ENCODE data around the gene TH. TPM values are rescaled to one million over a fixed set of nuclear protein-coding genes. Genes with fewer than 3 reads are reported as not detected.

Gene TH
- total and polyA plus RNA-seq, 9 of the 15 experiments (the other 6 are each of a cell fraction or from before 2014, with no cell fraction given): not detected

DNA sequence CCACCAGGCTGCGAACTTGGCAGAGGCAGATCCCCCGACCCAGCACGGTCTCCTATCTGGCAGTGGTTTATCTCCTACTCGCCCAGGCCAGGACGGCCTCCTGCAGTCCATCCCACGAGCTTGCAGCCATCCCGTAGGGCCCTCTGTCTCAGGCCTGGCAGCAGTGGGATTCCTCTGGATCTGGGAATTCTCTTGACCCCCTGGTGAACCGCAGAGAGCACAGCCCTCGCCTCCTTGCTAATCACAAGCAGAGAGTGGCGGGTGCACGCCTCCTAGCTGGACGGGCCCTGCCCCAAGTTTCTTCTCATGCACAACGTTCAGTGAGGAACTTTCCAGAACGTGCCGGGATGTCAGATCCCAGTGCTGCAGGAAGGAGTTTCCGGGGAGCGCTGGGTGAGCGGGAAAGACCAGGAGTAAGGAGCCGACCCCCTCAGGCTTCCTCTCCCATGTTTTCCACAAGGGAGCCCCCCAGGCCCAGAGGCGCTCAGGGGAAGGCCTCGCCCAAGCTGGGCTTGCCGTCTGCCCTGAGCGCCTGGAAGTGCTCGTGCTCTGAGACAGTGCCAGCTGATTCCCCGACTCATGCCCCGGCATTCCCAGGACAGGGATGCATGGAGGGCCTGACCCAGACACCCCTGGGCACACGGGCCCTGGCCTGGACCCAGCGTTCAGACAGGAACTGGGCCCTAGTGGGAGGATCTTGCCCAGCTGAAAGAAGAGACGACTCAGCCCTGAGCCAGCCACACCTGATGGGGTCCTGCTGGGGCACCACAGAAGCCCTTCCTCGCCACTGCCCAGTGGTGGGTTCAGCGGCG, 57.0 kb downstream of the TH start:
- DNase-seq (ENCODE audit: extremely low read depth in 1 of 4, low spot score in 3 of 4): no peak
- no peak for ATAC-seq
- in situ Hi-C loops (cut with MboI): no loop called here
- H3K36me3 ChIP-seq (ENCODE audit: control insufficient read depth, insufficient read depth, low read length): no peaks in the 10 kb centered on the region
- no peaks in the 10 kb centered on the region; the same call in 1 of the 2 replicates for H4K20me1 ChIP-seq (replicated peaks; ENCODE audit: control insufficient read depth, insufficient read depth, low read length)
- BruUV-seq (replicated peaks): no TSS peak
- WGBS (ENCODE audit: insufficient coverage, low coverage, missing lambda C conversion rate): 2% methylated on average over 29 of the region's 32 CpGs
- TF ChIP-seq MCM3 (IDR thresholded peaks at IDR 0.05) (no peak), THRAP3 (IDR thresholded peaks at IDR 0.05; ENCODE audit: borderline replicate concordance) (no peak), TCF7L2 (IDR thresholded peaks at IDR 0.05; ENCODE audit: low read depth, low read length) (no peak), ZNF311 (CRISPR knock-in tag; IDR thresholded peaks at IDR 0.05) (no peak), PHF21A (IDR thresholded peaks at IDR 0.05; ENCODE audit: borderline replicate concordance, low read depth) (no peak), EZH2 (IDR thresholded peaks at IDR 0.05; ENCODE audit: borderline replicate concordance, low read depth, low read length) (no peak), SIN3B (IDR thresholded peaks at IDR 0.05; ENCODE audit: low read depth) (no peak), HSF4 (CRISPR knock-in tag; IDR thresholded peaks at IDR 0.05; ENCODE audit: borderline replicate concordance) (no peak), ZNF431 (CRISPR knock-in tag; IDR thresholded peaks at IDR 0.05) (no peak)
- CTCF ChIA-PET (ENCODE audit: low intra/inter-chr PET ratio): no interaction called here
- H3K4me2 ChIP-seq (ENCODE audit: insufficient read depth, low read length): no peak overlapping the region
- POLR2A ChIA-PET: interaction anchor here (0.6 kb wide), 1 partner anchor 721 kb away, joined by 3 read pairs; no protein-coding TSS in a partner anchor
- H3K4me1 ChIP-seq (replicated peaks in 1 of 2; ENCODE audit: control insufficient read depth in 2 of 2, insufficient read depth in 2 of 2, low read length in 2 of 2): peaks cover 0 to 2% of the 10 kb centered on the region in 2 experiments; a peak in 1 of 5 replicates
- H3K4me3 ChIP-seq: no peak overlapping the region
- H3K9ac ChIP-seq (ENCODE audit: insufficient read depth in 1 of 2, low read depth in 2 of 2, low read length in 2 of 2): no peak overlapping the region
- no peaks in the 10 kb centered on the region for H3K9me1 ChIP-seq (ENCODE audit: control insufficient read depth, insufficient read depth, low read length)
- H3K79me2 ChIP-seq (ENCODE audit: control insufficient read depth, insufficient read depth, low read length): no peaks in the 10 kb centered on the region
- H2AFZ ChIP-seq (ENCODE audit: low read depth, low read length): no peak overlapping the region
- H3K9me3 ChIP-seq (replicated peaks; ENCODE audit: control insufficient read depth, insufficient read depth, low read depth, low read length): no peaks in the 10 kb centered on the region
- H3K27me3 ChIP-seq (ENCODE audit: control insufficient read depth in 2 of 2, insufficient read depth in 2 of 2, low read length in 2 of 2): peaks cover 7 to 38% of the 10 kb centered on the region in 2 experiments; a peak in 4 of 5 replicates
- H3K27ac ChIP-seq (ENCODE audit: extremely low read depth, low read depth, low read length): no peak overlapping the region
- intact Hi-C loops (cut with micrococcal nuclease): no loop called here
- FAIRE-seq: no peak

MicroRNA genes within 50 kb of the gene (microRNA counts, 767-probe panel; counts per million panel counts)
- microRNA hsa-miR-483-3p (870 counts per million, percentile 17 among the panel's probes with 10 or more counts), microRNA hsa-miR-483-5p (not detected)

Small RNAs within 50 kb of the gene (microRNA-seq; reads per million reads assigned to microRNA genes)
- gene MIR4686 (ENCODE audit: borderline microRNAs expressed): not detected
- gene MIR483 (ENCODE audit: borderline microRNAs expressed): 0.27 reads per million

Small RNAs within 50 kb of the gene (small RNA-seq; reads per million reads assigned to genes)
- not detected for gene MIR4686
- gene MIR483: not detected

Other genes starting within 250 kb of the TH start
Only the 7 nearest of the 9 such genes appear.
- gene H19, start 174.0 kb downstream of the TH start, total RNA-seq (2014; rRNA removed): 18.7 and 20.7 TPM in 2 replicates
- 4.0 and 5.8 TPM in 2 replicates for gene H19, start 174.0 kb downstream of the TH start, total RNA-seq (2014; rRNA removed; fragmentation: Illumina TruSeq; extraction: Trizol)
- 20.5 and 24.6 TPM in 2 replicates for gene H19, start 174.0 kb downstream of the TH start, total RNA-seq (2015; rRNA removed; fragmentation: Illumina TruSeq; extraction: Trizol)
- 10.0 and 15.6 TPM in 2 replicates for gene H19, start 174.0 kb downstream of the TH start, total RNA-seq (2021)
- 220 and 682 TPM in 2 replicates for gene H19, start 174.0 kb downstream of the TH start, polyA plus RNA-seq (2011; rRNA removed)
- gene H19, start 174.0 kb downstream of the TH start, polyA plus RNA-seq (2014; fragmentation: Illumina TruSeq; extraction: Trizol): 15.7 and 19.7 TPM in 2 replicates
- gene H19, start 174.0 kb downstream of the TH start, polyA plus RNA-seq (2014; fragmentation: Nextera tagmentation; extraction: Ambion mirVana): under 1 TPM; 0.13 to 0.63 TPM
- 13.0 and 18.2 TPM in 2 replicates for gene H19, start 174.0 kb downstream of the TH start, polyA plus RNA-seq (2014; rRNA removed)
- not detected in 2 replicates for gene IGF2, start 32.4 kb downstream of the TH start, total RNA-seq (2014; rRNA removed)
- gene IGF2, start 32.4 kb downstream of the TH start, total RNA-seq (2014; rRNA removed; fragmentation: Illumina TruSeq; extraction: Trizol): not detected in 2 replicates
- not detected in 2 replicates for gene IGF2, start 32.4 kb downstream of the TH start, total RNA-seq (2015; rRNA removed; fragmentation: Illumina TruSeq; extraction: Trizol)
- 0.16 and 0.67 TPM in 2 replicates for gene IGF2, start 32.4 kb downstream of the TH start, total RNA-seq (2021)
- gene IGF2, start 32.4 kb downstream of the TH start, polyA plus RNA-seq (2011; rRNA removed): not detected in 2 replicates
- gene IGF2, start 32.4 kb downstream of the TH start, polyA plus RNA-seq (2014; fragmentation: Illumina TruSeq; extraction: Trizol): not detected in 2 replicates
- not detected for gene IGF2, start 32.4 kb downstream of the TH start, polyA plus RNA-seq (2014; fragmentation: Nextera tagmentation; extraction: Ambion mirVana)
- gene IGF2, start 32.4 kb downstream of the TH start, polyA plus RNA-seq (2014; rRNA removed): 0.03 TPM in 1 of 2 replicates, not detected in the other
- gene INS, start 10.6 kb downstream of the TH start, total RNA-seq (2014; rRNA removed): not detected in 2 replicates
- gene INS, start 10.6 kb downstream of the TH start, total RNA-seq (2014; rRNA removed; fragmentation: Illumina TruSeq; extraction: Trizol): not detected in 2 replicates
- not detected in 2 replicates for gene INS, start 10.6 kb downstream of the TH start, total RNA-seq (2015; rRNA removed; fragmentation: Illumina TruSeq; extraction: Trizol)
- gene INS, start 10.6 kb downstream of the TH start, total RNA-seq (2021): not detected in 2 replicates
- gene INS, start 10.6 kb downstream of the TH start, polyA plus RNA-seq (2011; rRNA removed): not detected in 2 replicates
- not detected in 2 replicates for gene INS, start 10.6 kb downstream of the TH start, polyA plus RNA-seq (2014; fragmentation: Illumina TruSeq; extraction: Trizol)
- not detected for gene INS, start 10.6 kb downstream of the TH start, polyA plus RNA-seq (2014; fragmentation: Nextera tagmentation; extraction: Ambion mirVana)
- not detected in 2 replicates for gene INS, start 10.6 kb downstream of the TH start, polyA plus RNA-seq (2014; rRNA removed)
- 1.4 and 1.7 TPM in 2 replicates for gene ASCL2, start 98.8 kb upstream of the TH start, total RNA-seq (2014; rRNA removed)
- gene ASCL2, start 98.8 kb upstream of the TH start, total RNA-seq (2014; rRNA removed; fragmentation: Illumina TruSeq; extraction: Trizol): 0.11 TPM in 1 of 2 replicates, not detected in the other
- 0.36 and 0.53 TPM in 2 replicates for gene ASCL2, start 98.8 kb upstream of the TH start, total RNA-seq (2015; rRNA removed; fragmentation: Illumina TruSeq; extraction: Trizol)
- 1.1 and 1.2 TPM in 2 replicates for gene ASCL2, start 98.8 kb upstream of the TH start, total RNA-seq (2021)
- gene ASCL2, start 98.8 kb upstream of the TH start, polyA plus RNA-seq (2011; rRNA removed): 0.07 and 0.15 TPM in 2 replicates
- gene ASCL2, start 98.8 kb upstream of the TH start, polyA plus RNA-seq (2014; fragmentation: Illumina TruSeq; extraction: Trizol): 0.12 and 0.26 TPM in 2 replicates
- not detected for gene ASCL2, start 98.8 kb upstream of the TH start, polyA plus RNA-seq (2014; fragmentation: Nextera tagmentation; extraction: Ambion mirVana)
- gene ASCL2, start 98.8 kb upstream of the TH start, polyA plus RNA-seq (2014; rRNA removed): 0.76 and 1.4 TPM in 2 replicates
- 1.3 and 2.0 TPM in 2 replicates for gene C11orf21, start 130.1 kb upstream of the TH start, total RNA-seq (2014; rRNA removed)
- 0.64 and 0.65 TPM in 2 replicates for gene C11orf21, start 130.1 kb upstream of the TH start, total RNA-seq (2014; rRNA removed; fragmentation: Illumina TruSeq; extraction: Trizol)
- gene C11orf21, start 130.1 kb upstream of the TH start, total RNA-seq (2015; rRNA removed; fragmentation: Illumina TruSeq; extraction: Trizol): 2.3 and 2.5 TPM in 2 replicates
- 2.1 and 2.6 TPM in 2 replicates for gene C11orf21, start 130.1 kb upstream of the TH start, total RNA-seq (2021)
- gene C11orf21, start 130.1 kb upstream of the TH start, polyA plus RNA-seq (2011; rRNA removed): 1.2 and 2.1 TPM in 2 replicates
- gene C11orf21, start 130.1 kb upstream of the TH start, polyA plus RNA-seq (2014; fragmentation: Illumina TruSeq; extraction: Trizol): 1.0 and 1.3 TPM in 2 replicates
- gene C11orf21, start 130.1 kb upstream of the TH start, polyA plus RNA-seq (2014; fragmentation: Nextera tagmentation; extraction: Ambion mirVana): under 1 TPM; 0.10 to 0.15 TPM
- gene C11orf21, start 130.1 kb upstream of the TH start, polyA plus RNA-seq (2014; rRNA removed): 2.0 and 2.1 TPM in 2 replicates
- gene TSPAN32, start 130.2 kb upstream of the TH start, total RNA-seq (2014; rRNA removed): 3.0 and 3.4 TPM in 2 replicates
- gene TSPAN32, start 130.2 kb upstream of the TH start, total RNA-seq (2014; rRNA removed; fragmentation: Illumina TruSeq; extraction: Trizol): 0.86 and 1.4 TPM in 2 replicates
- 2.6 TPM in 2 replicates for gene TSPAN32, start 130.2 kb upstream of the TH start, total RNA-seq (2015; rRNA removed; fragmentation: Illumina TruSeq; extraction: Trizol)
- gene TSPAN32, start 130.2 kb upstream of the TH start, total RNA-seq (2021): 4.8 and 5.9 TPM in 2 replicates
- gene TSPAN32, start 130.2 kb upstream of the TH start, polyA plus RNA-seq (2011; rRNA removed): 4.2 and 9.4 TPM in 2 replicates
- gene TSPAN32, start 130.2 kb upstream of the TH start, polyA plus RNA-seq (2014; fragmentation: Illumina TruSeq; extraction: Trizol): 0.79 and 2.8 TPM in 2 replicates
- gene TSPAN32, start 130.2 kb upstream of the TH start, polyA plus RNA-seq (2014; fragmentation: Nextera tagmentation; extraction: Ambion mirVana): under 1 TPM; 0.21 to 0.57 TPM
- gene TSPAN32, start 130.2 kb upstream of the TH start, polyA plus RNA-seq (2014; rRNA removed): 3.3 and 7.3 TPM in 2 replicates
- 43.3 and 67.2 TPM in 2 replicates for gene CD81, start 205.5 kb upstream of the TH start, total RNA-seq (2014; rRNA removed)
- gene CD81, start 205.5 kb upstream of the TH start, total RNA-seq (2014; rRNA removed; fragmentation: Illumina TruSeq; extraction: Trizol): 37.4 and 60.2 TPM in 2 replicates
- gene CD81, start 205.5 kb upstream of the TH start, total RNA-seq (2015; rRNA removed; fragmentation: Illumina TruSeq; extraction: Trizol): 61.7 and 64.8 TPM in 2 replicates
- 181 and 189 TPM in 2 replicates for gene CD81, start 205.5 kb upstream of the TH start, total RNA-seq (2021)
- 76.9 and 103 TPM in 2 replicates for gene CD81, start 205.5 kb upstream of the TH start, polyA plus RNA-seq (2011; rRNA removed)
- 163 and 169 TPM in 2 replicates for gene CD81, start 205.5 kb upstream of the TH start, polyA plus RNA-seq (2014; fragmentation: Illumina TruSeq; extraction: Trizol)
- 1 to 10 TPM; 2.4 to 7.0 TPM for gene CD81, start 205.5 kb upstream of the TH start, polyA plus RNA-seq (2014; fragmentation: Nextera tagmentation; extraction: Ambion mirVana)
- gene CD81, start 205.5 kb upstream of the TH start, polyA plus RNA-seq (2014; rRNA removed): 105 and 114 TPM in 2 replicates

Data from K562 (cell line).